Measurements from ENCODE around the gene KRTAP10-10.
"Not testable (repeated sequence)": the region's sequence is repeated elsewhere in the genome, so short reads cannot be mapped to it uniquely, and the experiment has no call there.

KRTAP10-10 gene

GRCh38 chr21:44606495-44606894 is 30.7 kb upstream of the KRTAP10-10 start:
- Histone ChIP-seq H3K27me3 (ENCODE audit: low read depth, low read length) (no peaks in the 10 kb centered on the region), H3K27ac (ENCODE audit: low read length) (no peak overlapping the region), H3K4me3 (ENCODE audit: low read depth in 1 of 2, low read length in 2 of 2) (no peak overlapping the region), H3K4me1 (ENCODE audit: control insufficient read depth in 1 of 2, insufficient read depth in 2 of 2, low read length in 2 of 2) (no peaks in the 10 kb centered on the region), H3K36me3 (ENCODE audit: control insufficient read depth in 1 of 2, insufficient read depth in 2 of 2, low read length in 2 of 2) (no peaks in the 10 kb centered on the region), H3K9me3 (ENCODE audit: control insufficient read depth in 1 of 2, low read length in 2 of 2) (peaks cover 0 to 22% of the 10 kb centered on the region in 2 donors)

DNA sequence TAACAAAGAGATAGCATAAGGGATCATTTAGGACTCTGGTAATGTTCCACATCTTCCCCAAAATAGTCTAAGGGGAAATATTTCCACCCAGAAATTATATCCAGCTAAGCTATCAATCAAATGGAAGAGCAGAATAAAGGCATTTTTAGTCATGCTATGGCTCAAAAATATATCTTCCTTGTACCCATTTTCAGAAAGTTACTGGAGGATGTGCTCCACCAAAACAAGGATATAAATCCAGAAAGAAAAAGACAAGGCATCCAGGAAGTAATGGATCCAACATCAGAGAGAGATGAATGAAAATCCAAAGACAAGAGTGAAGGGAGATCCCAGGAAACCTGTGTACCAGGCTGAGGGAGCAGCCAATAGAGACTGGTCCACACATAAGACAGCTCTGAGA is 28.0 kb upstream of the KRTAP10-10 start:
- H3K4me1 ChIP-seq (ENCODE audit: control insufficient read depth in 1 of 2, insufficient read depth in 2 of 2, low read length in 2 of 2), result no peaks in the 10 kb centered on the region
- no peaks in the 10 kb centered on the region for H3K27me3 ChIP-seq (ENCODE audit: low read depth, low read length)
- no peak overlapping the region for H3K4me3 ChIP-seq (ENCODE audit: low read depth in 1 of 2, low read length in 2 of 2)
- H3K36me3 ChIP-seq (ENCODE audit: control insufficient read depth in 1 of 2, insufficient read depth in 2 of 2, low read length in 2 of 2), result no peaks in the 10 kb centered on the region
- peaks cover 0 to 26% of the 10 kb centered on the region in 2 donors for H3K9me3 ChIP-seq (ENCODE audit: control insufficient read depth in 1 of 2, low read length in 2 of 2)
- no peak overlapping the region for H3K27ac ChIP-seq (ENCODE audit: low read length)

DNA sequence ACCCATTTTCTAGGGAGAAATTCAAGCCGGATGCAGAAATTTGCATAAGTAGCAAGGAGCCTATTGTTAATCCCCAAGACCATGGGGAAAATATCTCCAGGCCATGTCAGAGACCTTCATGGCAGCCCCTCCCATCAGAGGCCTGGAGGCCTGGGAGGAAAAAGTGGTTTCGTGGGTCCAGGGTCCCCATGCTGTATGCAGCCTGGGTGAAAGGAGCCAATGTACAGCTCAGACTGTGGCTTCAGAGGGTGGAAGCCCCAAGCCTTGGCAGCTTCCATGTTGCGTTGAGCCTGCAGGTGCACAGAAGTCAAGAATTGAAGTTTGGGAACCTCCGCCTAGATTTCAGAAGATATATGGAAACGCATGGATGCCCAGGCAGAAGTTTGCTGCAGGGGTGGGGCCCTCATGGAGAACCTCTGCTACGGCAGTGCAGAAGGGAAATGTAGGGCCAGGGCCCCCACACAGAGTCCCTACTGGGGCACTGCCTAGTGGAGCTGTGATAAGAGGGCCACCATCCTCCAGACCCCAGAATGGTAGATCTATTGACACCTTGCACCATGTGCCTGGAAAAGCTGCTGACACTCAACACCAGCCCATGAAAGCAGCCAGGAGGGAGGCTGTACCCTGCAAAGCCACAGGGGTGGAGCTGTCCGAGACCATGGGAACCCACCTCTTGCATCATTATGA is 26.9 kb upstream of the KRTAP10-10 start:
- peaks cover 0 to 21% of the 10 kb centered on the region in 2 donors for H3K9me3 ChIP-seq (ENCODE audit: control insufficient read depth in 1 of 2, low read length in 2 of 2)
- not testable (repeated sequence) for H3K27me3 ChIP-seq (ENCODE audit: low read depth, low read length); H3K27ac ChIP-seq (ENCODE audit: low read length); H3K4me1 ChIP-seq (ENCODE audit: control insufficient read depth in 1 of 2, insufficient read depth in 2 of 2, low read length in 2 of 2); H3K36me3 ChIP-seq (ENCODE audit: control insufficient read depth in 1 of 2, insufficient read depth in 2 of 2, low read length in 2 of 2); H3K4me3 ChIP-seq (ENCODE audit: low read depth in 1 of 2, low read length in 2 of 2)

GRCh38 chr21:44611551-44611950 is 25.6 kb upstream of the KRTAP10-10 start:
- H3K36me3 ChIP-seq (ENCODE audit: control insufficient read depth in 1 of 2, insufficient read depth in 2 of 2, low read length in 2 of 2), result no peaks in the 10 kb centered on the region
- H3K27ac ChIP-seq (ENCODE audit: low read length), result no peak overlapping the region
- H3K27me3 ChIP-seq (ENCODE audit: low read depth, low read length), result no peaks in the 10 kb centered on the region
- no peaks in the 10 kb centered on the region for H3K4me1 ChIP-seq (ENCODE audit: control insufficient read depth in 1 of 2, insufficient read depth in 2 of 2, low read length in 2 of 2)
- H3K4me3 ChIP-seq (ENCODE audit: low read depth in 1 of 2, low read length in 2 of 2), result no peak overlapping the region
- H3K9me3 ChIP-seq (ENCODE audit: control insufficient read depth in 1 of 2, low read length in 2 of 2), result peaks cover 0 to 21% of the 10 kb centered on the region in 2 donors

GRCh38 chr21:44612029-44612486 is 25.1 kb upstream of the KRTAP10-10 start, which contains the start of gene KRTAP10-8:
TSS of gene KRTAP10-8 (plus strand) at chr21:44612079. CDS start at chr21:44612101, 22 bp downstream.
- Histone ChIP-seq H3K27ac (ENCODE audit: low read length) (no peak within 1 kb of the TSS), H3K9me3 (ENCODE audit: control insufficient read depth in 1 of 2, low read length in 2 of 2) (peaks cover 0 to 21% of the 10 kb centered on the region in 2 donors), H3K4me3 (ENCODE audit: low read depth in 1 of 2, low read length in 2 of 2) (no peak within 1 kb of the TSS), H3K27me3 (ENCODE audit: low read depth, low read length) (no peaks in the 10 kb centered on the region), H3K4me1 (ENCODE audit: control insufficient read depth in 1 of 2, insufficient read depth in 2 of 2, low read length in 2 of 2) (no peaks in the 10 kb centered on the region), H3K36me3 (ENCODE audit: control insufficient read depth in 1 of 2, insufficient read depth in 2 of 2, low read length in 2 of 2) (no peaks in the 10 kb centered on the region)

- no peak overlapping the region for H3K27ac ChIP-seq (ENCODE audit: low read length)
Measured at GRCh38 chr21:44612669-44613229, 24.4 kb upstream of the KRTAP10-10 start.

GRCh38 chr21:44613386-44614155 is 23.6 kb upstream of the KRTAP10-10 start:
- Histone ChIP-seq H3K27ac (ENCODE audit: low read length) (no peak overlapping the region), H3K4me3 (ENCODE audit: low read depth in 1 of 2, low read length in 2 of 2) (no peak overlapping the region), H3K36me3 (ENCODE audit: control insufficient read depth in 1 of 2, insufficient read depth in 2 of 2, low read length in 2 of 2) (no peaks in the 10 kb centered on the region), H3K4me1 (ENCODE audit: control insufficient read depth in 1 of 2, insufficient read depth in 2 of 2, low read length in 2 of 2) (no peaks in the 10 kb centered on the region), H3K27me3 (ENCODE audit: low read depth, low read length) (no peaks in the 10 kb centered on the region), H3K9me3 (ENCODE audit: control insufficient read depth in 1 of 2, low read length in 2 of 2) (peaks cover 0 to 21% of the 10 kb centered on the region in 2 donors)

More at GRCh38 chr21:44612669-44613229, 24.4 kb upstream of the KRTAP10-10 start:
- Histone ChIP-seq H3K9me3 (ENCODE audit: control insufficient read depth in 1 of 2, low read length in 2 of 2) (peaks cover 0 to 21% of the 10 kb centered on the region in 2 donors), H3K27me3 (ENCODE audit: low read depth, low read length) (no peaks in the 10 kb centered on the region), H3K36me3 (ENCODE audit: control insufficient read depth in 1 of 2, insufficient read depth in 2 of 2, low read length in 2 of 2) (no peaks in the 10 kb centered on the region), H3K4me1 (ENCODE audit: control insufficient read depth in 1 of 2, insufficient read depth in 2 of 2, low read length in 2 of 2) (no peaks in the 10 kb centered on the region), H3K4me3 (ENCODE audit: low read depth in 1 of 2, low read length in 2 of 2) (no peak overlapping the region)

- peaks cover 0 to 19% of the 10 kb centered on the region in 2 donors for H3K9me3 ChIP-seq (ENCODE audit: control insufficient read depth in 1 of 2, low read length in 2 of 2)
- no peak overlapping the region for H3K27ac ChIP-seq (ENCODE audit: low read length)
- H3K36me3 ChIP-seq (ENCODE audit: control insufficient read depth in 1 of 2, insufficient read depth in 2 of 2, low read length in 2 of 2), result no peaks in the 10 kb centered on the region
- no peaks in the 10 kb centered on the region for H3K27me3 ChIP-seq (ENCODE audit: low read depth, low read length)
- H3K4me3 ChIP-seq (ENCODE audit: low read depth in 1 of 2, low read length in 2 of 2), result no peak overlapping the region
- H3K4me1 ChIP-seq (ENCODE audit: control insufficient read depth in 1 of 2, insufficient read depth in 2 of 2, low read length in 2 of 2), result no peaks in the 10 kb centered on the region
Measured at GRCh38 chr21:44614161-44614631, 23.0 kb upstream of the KRTAP10-10 start.

DNA sequence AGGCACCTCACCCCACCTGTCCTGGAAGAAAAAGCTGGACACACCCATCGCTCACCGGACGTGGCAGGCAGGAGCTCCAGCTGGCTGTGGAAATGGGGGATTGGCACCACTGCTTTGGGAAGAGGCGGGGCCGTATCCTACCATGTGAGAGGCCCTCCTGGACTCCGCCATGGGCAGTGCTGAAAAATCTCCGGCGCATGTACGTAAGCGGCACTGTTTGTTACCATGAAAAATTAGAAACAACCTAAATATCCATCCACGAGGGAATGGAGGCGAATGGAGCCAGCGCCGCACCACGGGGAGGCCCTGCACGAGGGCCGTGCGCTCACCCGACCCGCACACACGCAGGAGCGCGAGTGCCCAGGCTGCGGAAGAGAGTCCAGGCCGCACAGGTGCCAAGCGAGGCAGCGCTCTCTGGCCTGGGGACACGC is 22.2 kb upstream of the KRTAP10-10 start:
- H3K4me1 ChIP-seq (ENCODE audit: control insufficient read depth in 1 of 2, insufficient read depth in 2 of 2, low read length in 2 of 2), result no peaks in the 10 kb centered on the region
- no peaks in the 10 kb centered on the region for H3K27me3 ChIP-seq (ENCODE audit: low read depth, low read length)
- H3K27ac ChIP-seq (ENCODE audit: low read length), result no peak overlapping the region
- peaks cover 0 to 21% of the 10 kb centered on the region in 2 donors for H3K9me3 ChIP-seq (ENCODE audit: control insufficient read depth in 1 of 2, low read length in 2 of 2)
- no peaks in the 10 kb centered on the region for H3K36me3 ChIP-seq (ENCODE audit: control insufficient read depth in 1 of 2, insufficient read depth in 2 of 2, low read length in 2 of 2)
- no peak overlapping the region for H3K4me3 ChIP-seq (ENCODE audit: low read depth in 1 of 2, low read length in 2 of 2)

- Histone ChIP-seq H3K36me3 (ENCODE audit: control insufficient read depth in 1 of 2, insufficient read depth in 2 of 2, low read length in 2 of 2) (no peaks in the 10 kb centered on the region), H3K27ac (ENCODE audit: low read length) (no peak overlapping the region), H3K4me1 (ENCODE audit: control insufficient read depth in 1 of 2, insufficient read depth in 2 of 2, low read length in 2 of 2) (no peaks in the 10 kb centered on the region), H3K9me3 (ENCODE audit: control insufficient read depth in 1 of 2, low read length in 2 of 2) (peaks cover 0 to 21% of the 10 kb centered on the region in 2 donors), H3K27me3 (ENCODE audit: low read depth, low read length) (no peaks in the 10 kb centered on the region), H3K4me3 (ENCODE audit: low read depth in 1 of 2, low read length in 2 of 2) (no peak overlapping the region)
Measured at GRCh38 chr21:44615466-44615865, 21.7 kb upstream of the KRTAP10-10 start.

DNA sequence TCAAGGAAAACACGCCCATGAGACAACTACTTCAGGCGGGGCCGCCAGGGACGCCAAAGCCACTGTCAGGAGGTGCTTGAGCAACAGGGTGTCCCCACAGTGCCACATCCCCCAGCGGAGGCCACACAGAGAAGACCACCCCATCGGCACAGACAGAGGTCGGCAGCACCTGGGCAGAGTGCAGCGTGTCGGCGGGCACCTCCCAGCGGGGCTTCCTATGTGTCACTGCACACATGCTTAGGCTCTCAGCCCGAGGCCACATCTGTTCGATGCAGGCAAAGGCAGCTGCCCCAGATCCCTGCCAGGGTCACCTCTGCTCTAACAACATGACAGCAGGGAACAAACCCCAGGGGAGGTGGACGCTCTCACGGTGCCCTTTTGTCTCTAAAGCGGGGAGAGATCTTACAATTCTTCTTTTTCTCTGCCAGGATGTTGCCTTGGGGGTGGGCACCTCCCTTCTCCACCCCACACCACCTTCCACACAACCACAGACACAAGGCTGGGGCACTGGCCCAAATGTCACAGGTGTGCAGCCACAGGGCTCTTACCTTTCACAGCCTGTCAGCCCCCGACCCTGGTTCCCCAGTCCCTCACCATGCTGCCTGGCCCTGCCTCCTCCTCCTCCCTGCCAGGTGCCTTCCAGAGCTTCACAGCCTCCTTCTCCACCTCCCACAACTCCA is 21.1 kb upstream of the KRTAP10-10 start:
- Histone ChIP-seq H3K4me1 (ENCODE audit: control insufficient read depth in 1 of 2, insufficient read depth in 2 of 2, low read length in 2 of 2) (no peaks in the 10 kb centered on the region), H3K27ac (ENCODE audit: low read length) (no peak overlapping the region), H3K4me3 (ENCODE audit: low read depth in 1 of 2, low read length in 2 of 2) (no peak overlapping the region), H3K27me3 (ENCODE audit: low read depth, low read length) (no peaks in the 10 kb centered on the region), H3K36me3 (ENCODE audit: control insufficient read depth in 1 of 2, insufficient read depth in 2 of 2, low read length in 2 of 2) (no peaks in the 10 kb centered on the region), H3K9me3 (ENCODE audit: control insufficient read depth in 1 of 2, low read length in 2 of 2) (peaks cover 0 to 17% of the 10 kb centered on the region in 2 donors)

Measured in muscle layer of duodenum (tissue), 2 donors.